Esophagus muscularis mucosa (tissue), 4 donors: ENCODE results near the gene SLC25A30.
"Not testable (repeated sequence)": the region's sequence is repeated elsewhere in the genome, so short reads cannot be mapped to it uniquely, and the experiment has no call there.

Source experiments
- EP300 ChIP-seq: sonication (generic); formaldehyde crosslinking; IDR thresholded peaks from one replicate; pipeline ENCODE4 v1.6.1; 2017; ENCODE audit warnings: antibody characterized with exemption
- POLR2A ChIP-seq: fragments of 450-650 bp; IDR thresholded peaks from one replicate; pipeline ENCODE4 v1.6.1; 2017; ENCODE audit warnings: antibody characterized with exemption, moderate library complexity, mild to moderate bottlenecking, low read depth
- TF ChIP-seq, protein P1 (sequence below), 3 experiments: fragments of 200-600 bp in 2 of 3; fragments of 450-650 bp in 1 of 3; sonication (generic) in 2 of 3; IDR thresholded peaks; one replicate each; pipeline ENCODE4 v1.5.1; 2017 to 2019; ENCODE audit warnings: antibody characterized with exemption in 3 of 3, mild to moderate bottlenecking in 2 of 3, moderate library complexity in 1 of 3

DNA sequence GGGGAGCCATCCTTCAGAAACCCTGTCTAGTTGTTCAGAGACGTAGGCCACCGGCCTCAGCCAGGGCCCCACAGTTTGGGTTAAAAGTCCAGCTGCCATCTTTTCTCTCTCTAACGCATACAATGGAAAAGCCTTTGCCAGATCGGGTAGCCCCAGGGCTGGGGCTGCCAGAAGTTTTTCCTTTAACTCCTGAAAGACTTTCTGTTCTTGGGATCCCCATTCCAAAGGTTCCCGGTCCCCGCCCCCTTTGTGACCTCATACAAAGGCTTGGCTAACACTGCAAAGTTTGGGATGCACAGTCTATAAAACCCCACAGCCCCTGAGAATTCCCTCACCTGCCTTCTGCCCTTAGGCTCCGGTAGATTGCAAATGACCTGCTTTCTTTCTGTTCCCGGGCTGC lies 35.4 kb downstream of the SLC25A30 start:
- TF ChIP-seq, protein P1, sequence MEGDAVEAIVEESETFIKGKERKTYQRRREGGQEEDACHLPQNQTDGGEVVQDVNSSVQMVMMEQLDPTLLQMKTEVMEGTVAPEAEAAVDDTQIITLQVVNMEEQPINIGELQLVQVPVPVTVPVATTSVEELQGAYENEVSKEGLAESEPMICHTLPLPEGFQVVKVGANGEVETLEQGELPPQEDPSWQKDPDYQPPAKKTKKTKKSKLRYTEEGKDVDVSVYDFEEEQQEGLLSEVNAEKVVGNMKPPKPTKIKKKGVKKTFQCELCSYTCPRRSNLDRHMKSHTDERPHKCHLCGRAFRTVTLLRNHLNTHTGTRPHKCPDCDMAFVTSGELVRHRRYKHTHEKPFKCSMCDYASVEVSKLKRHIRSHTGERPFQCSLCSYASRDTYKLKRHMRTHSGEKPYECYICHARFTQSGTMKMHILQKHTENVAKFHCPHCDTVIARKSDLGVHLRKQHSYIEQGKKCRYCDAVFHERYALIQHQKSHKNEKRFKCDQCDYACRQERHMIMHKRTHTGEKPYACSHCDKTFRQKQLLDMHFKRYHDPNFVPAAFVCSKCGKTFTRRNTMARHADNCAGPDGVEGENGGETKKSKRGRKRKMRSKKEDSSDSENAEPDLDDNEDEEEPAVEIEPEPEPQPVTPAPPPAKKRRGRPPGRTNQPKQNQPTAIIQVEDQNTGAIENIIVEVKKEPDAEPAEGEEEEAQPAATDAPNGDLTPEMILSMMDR (IDR thresholded peaks at IDR 0.05), result not testable (repeated sequence)
- not testable (repeated sequence) for TF ChIP-seq POLR2A, EP300
